ENCODE data around the gene SIK3.

SIK3 gene

DNA sequence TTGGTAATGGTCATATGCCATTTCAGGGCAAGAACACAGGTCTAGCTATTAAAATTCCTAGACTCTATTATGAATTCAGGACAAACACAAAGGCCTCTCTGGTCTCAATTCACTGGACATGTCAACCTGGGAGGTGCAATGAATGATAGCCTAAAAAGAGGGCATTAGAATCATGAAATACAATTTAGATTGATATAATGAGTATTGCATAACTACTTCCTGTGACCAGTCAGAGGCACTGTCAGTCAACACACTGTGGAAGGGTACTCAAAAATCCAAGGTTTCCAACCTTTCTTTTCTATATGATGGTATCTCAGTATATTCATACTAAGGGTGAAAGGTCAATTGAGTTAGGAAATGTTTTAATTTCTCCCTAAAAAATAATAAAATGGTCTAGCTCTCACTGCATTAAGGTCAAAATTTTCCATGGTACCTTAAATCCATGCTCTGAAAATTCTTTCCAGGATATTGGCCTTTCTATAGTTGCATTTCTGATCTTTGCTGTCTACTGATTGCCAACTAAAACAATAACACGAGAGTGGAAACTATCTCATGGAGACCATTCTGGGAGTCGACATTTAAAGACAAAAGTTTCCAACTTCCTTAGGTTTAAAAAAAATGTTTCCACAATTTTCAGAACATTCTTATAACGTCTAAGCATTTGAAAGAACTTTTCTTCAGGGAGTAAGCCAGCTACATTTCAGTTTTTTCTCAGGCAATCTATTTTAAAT is 179.1 kb downstream of the SIK3 start:
- no peak overlapping the region for H3K4me3 ChIP-seq (ENCODE audit: low read depth, low read length)
- DNase-seq (ENCODE audit: low read depth): no peak
- TF ChIP-seq, protein P1, sequence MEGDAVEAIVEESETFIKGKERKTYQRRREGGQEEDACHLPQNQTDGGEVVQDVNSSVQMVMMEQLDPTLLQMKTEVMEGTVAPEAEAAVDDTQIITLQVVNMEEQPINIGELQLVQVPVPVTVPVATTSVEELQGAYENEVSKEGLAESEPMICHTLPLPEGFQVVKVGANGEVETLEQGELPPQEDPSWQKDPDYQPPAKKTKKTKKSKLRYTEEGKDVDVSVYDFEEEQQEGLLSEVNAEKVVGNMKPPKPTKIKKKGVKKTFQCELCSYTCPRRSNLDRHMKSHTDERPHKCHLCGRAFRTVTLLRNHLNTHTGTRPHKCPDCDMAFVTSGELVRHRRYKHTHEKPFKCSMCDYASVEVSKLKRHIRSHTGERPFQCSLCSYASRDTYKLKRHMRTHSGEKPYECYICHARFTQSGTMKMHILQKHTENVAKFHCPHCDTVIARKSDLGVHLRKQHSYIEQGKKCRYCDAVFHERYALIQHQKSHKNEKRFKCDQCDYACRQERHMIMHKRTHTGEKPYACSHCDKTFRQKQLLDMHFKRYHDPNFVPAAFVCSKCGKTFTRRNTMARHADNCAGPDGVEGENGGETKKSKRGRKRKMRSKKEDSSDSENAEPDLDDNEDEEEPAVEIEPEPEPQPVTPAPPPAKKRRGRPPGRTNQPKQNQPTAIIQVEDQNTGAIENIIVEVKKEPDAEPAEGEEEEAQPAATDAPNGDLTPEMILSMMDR (conservative IDR thresholded peaks at IDR 0.05; ENCODE audit: low read depth, low read length): no peak

DNA sequence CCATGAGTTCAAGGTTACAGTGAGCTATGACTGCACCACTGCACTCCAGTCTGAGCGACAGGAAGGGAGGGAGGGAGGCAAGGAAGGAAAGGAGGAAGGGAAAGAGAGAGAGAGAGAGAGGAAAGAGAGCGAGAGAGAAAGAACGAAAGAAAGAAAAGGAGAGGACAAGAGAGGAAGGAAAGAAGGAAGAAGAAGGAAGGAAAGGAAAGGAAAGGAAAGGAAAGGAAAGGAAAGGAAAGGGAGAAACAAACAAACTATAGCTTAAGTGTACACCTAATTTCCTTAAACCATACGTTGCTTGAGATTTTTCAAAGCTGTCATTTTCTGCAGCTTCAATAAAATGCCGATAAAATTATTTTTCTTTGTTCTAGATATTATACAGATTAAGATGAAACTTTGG is 180.6 kb downstream of the SIK3 start:
- no peak overlapping the region for H3K4me3 ChIP-seq (ENCODE audit: low read depth, low read length)
- no peak for DNase-seq (ENCODE audit: low read depth)
- TF ChIP-seq, protein P1 (conservative IDR thresholded peaks at IDR 0.05; ENCODE audit: low read depth, low read length): no peak

DNA sequence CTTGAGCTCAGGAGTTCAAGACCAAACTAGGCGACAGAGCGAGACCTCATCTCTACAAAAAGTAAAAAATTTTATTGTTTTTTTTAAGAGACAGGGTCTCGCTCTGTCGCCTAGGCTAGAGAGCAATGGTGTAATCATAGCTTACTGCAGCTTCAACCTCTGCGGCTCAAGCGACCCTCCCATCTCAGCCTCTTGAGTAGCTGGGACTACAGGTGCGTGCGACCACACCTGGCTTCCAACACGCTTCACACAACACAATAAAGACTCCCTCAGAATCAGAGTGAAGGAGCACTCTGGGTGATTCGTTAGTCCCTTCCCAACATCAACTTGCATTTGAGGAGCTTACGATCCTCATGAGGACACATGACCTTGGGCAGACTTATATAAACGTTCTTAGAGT is 181.3 kb downstream of the SIK3 start:
- DNase-seq (ENCODE audit: low read depth): no peak
- TF ChIP-seq, protein P1 (conservative IDR thresholded peaks at IDR 0.05; ENCODE audit: low read depth, low read length): no peak
- H3K4me3 ChIP-seq (ENCODE audit: low read depth, low read length): no peak overlapping the region

DNA sequence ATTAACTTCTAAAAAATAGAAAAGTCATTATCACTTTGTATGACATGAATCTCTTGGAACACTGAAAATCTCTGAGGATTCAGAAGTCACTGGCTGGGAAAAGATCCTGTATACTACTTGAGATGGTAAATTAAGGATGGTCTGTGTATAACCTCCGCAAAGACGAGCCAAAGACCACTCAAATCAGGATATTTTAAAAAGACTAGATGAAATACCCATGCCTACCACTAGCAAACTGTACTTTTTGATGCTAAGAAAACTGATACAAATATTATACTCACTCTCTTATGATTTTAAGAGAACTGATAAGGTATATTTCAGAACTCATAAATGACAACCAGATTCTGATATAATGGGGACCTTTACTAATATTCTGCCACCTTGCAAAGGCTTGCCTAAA is 182.2 kb downstream of the SIK3 start:
- TF ChIP-seq, protein P1 (conservative IDR thresholded peaks at IDR 0.05; ENCODE audit: low read depth, low read length): no peak
- no peak for DNase-seq (ENCODE audit: low read depth)
- H3K4me3 ChIP-seq (ENCODE audit: low read depth, low read length): no peak overlapping the region

DNA sequence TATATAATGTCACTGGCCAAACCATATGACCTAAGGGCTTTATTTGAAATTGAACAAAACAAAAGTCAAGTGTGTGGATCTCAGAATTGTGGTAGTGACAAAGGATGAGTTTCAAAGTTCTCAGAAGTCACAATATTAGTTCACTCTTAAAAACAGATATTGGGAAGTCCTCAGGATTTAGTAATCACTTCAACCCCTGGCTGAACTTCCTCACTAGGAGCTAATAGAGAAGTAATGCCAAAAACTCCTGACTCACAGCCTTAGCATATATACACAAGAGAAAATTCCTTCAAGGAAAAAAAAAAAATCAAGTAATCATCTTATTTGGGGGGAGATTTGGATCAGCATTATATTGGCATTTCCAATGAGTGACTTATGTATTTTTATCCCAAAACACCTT is 185.2 kb downstream of the SIK3 start:
- DNase-seq (ENCODE audit: low read depth): peak; percentile 75
- H3K4me3 ChIP-seq (ENCODE audit: low read depth, low read length): no peak overlapping the region
- TF ChIP-seq, protein P1 (conservative IDR thresholded peaks at IDR 0.05; ENCODE audit: low read depth, low read length): no peak

DNA sequence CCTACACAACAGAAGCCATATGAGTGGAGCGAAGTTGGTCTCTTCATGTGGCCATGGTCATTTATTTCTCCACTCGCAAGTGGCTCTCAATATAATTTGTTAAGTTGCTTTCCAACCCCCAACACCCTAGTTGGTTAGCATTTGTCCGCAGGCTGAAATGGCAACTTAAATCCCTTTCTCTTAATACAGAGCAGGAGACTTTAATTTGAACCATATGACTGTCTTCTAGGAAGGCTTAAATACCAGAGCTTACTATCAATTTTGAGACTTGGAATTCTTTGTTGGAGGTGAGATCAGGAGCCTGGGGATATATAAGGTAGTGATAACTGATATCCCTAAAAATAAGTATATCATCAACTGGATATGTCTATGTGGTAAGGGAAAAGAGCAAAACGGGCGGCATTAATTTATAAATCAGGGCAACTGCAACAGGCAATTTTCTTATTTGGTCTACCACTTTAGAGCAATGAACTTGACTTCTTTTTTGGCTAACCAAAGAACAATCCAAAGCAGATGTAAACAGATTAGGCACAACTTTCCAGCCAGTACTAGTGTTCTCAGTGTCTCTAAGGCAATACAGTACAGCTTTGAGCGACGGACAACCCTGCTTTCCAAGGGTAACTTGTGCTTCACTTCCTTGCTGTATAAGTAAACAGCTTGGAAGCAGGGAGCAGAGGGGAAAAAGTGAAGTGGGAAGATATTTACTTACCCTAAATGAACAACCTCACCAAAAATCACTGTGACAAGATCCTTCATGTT is 186.1 kb downstream of the SIK3 start:
- no peak overlapping the region for H3K4me3 ChIP-seq (ENCODE audit: low read depth, low read length)
- no peak for DNase-seq (ENCODE audit: low read depth)
- TF ChIP-seq, protein P1 (conservative IDR thresholded peaks at IDR 0.05; ENCODE audit: low read depth, low read length): no peak
